HG02798 (cell line): ENCODE data around the gene TBCD.
"Not testable (repeated sequence)": the region's sequence is repeated elsewhere in the genome, so short reads cannot be mapped to it uniquely, and the experiment has no call there.

Experiments used
- ATAC-seq: cut with Tn5 transposase; IDR thresholded peaks from one replicate; pipeline ENCODE4 v1.9.1; 2021; ENCODE audit warnings: mild to moderate bottlenecking; ENCODE audit not compliant: unreplicated experiment, poor library complexity

TBCD gene

GRCh38 chr17:82959990-82960418, 208.1 kb downstream of the TBCD start:
- ATAC-seq: no peak

GRCh38 chr17:82960419-82961271, 208.8 kb downstream of the TBCD start:
- ATAC-seq: no peak

GRCh38 chr17:82961366-82962162, 209.7 kb downstream of the TBCD start:
- no peak for ATAC-seq

DNA sequence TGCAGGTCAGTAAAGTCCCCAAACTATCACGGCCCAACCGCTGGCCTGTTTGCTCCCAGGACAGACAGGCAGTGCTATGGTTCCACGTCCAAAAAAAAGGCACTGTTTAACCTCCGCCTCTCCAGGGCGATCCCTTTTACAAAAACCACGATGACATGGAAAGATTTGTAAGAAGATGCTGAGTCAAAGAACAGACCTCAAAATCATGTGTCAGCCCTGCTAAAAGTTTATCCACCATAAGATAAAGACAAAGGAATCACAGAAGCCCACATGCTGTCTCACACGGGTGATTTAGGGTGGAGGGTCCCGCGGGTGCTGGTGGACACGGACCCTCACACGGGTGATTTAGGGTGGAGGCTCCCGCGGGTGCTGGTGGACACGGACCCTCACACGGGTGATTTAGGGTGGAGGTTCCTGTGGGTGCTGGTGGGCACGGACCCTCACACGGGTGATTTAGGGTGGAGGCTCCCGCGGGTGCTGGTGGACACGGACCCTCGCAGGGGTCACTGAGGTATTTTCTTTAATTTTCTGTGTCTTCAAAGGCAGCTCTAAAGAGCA, 210.4 kb downstream of the TBCD start:
- ATAC-seq: no peak

DNA sequence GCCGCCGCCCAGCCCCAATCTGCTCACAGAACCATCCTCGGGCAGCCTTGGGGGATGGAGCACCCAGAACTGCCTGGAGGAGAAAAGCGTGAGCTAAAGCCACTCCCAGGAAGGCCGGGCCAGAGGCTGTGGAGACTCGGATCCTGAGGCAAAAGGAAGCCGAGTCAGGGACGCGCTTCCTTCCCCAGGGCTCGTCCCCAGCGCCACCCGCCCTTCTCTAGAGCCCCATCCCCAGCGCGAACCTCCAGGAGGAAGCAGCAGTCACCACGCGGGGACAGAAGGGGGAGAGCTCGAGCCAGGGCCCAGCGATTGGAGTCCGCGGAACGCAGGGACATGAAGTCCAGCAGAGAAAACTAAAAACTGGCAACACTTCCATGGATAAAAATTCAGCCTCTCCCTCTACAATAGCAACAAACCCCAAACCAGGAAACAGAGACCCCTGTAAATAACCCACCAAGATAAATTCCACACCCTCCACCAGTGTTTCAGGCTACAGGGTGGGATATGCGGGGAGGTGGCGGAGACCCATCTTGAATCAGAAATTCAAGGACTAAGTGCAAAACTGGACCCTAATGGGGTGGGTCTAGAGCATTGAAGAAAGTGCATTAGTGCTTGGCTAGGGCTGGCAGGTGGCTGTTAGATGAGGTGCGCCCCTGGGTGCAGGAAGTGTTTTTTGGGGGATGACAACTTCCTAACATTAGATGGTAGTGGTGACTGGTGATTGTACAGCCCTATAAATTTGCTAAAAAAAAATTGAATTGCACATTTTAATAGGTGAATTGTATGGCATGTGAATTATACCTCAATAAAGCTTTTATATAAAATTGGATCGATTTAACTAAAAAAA, 211.5 kb downstream of the TBCD start:
- ATAC-seq: no peak

DNA sequence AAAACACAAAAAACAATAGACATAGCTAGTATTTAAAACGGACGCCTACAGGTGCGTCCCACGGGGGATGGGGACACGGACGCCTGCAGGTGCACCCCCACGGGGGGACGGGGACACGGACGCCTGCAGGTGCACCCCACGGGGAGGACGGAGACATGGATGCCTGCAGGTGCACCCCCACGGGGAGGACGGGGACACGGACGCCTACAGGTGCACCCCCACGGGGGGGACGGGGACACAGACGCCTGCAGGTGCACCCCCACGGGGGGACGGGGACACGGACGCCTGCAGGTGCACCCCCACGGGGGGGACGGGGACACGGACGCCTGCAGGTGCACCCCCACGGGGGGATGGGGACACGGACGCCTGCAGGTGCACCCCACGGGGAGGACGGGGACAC, 212.6 kb downstream of the TBCD start:
- ATAC-seq: not testable (repeated sequence)

DNA sequence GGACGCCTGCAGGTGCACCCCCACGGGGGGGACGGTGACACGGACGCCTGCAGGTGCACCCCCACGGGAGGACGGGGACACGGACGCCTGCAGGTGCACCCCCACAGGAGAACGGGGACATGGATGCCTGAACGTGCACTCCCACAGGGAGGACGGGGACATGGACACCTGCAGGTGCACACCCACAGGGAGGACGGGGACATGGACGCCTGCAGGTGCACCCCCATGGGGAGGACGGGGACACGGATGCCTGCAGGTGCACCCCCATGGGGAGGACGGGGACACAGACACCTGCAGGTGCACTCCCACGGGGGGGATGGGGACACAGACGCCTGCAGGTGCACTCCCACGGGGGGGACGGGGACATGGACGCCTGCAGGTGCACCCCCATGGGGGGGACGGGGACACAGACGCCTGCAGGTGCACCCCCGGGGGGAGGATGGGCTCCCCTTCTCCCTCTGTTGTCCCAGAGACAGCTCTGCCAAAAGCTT, 213.0 kb downstream of the TBCD start:
- ATAC-seq: no peak

DNA sequence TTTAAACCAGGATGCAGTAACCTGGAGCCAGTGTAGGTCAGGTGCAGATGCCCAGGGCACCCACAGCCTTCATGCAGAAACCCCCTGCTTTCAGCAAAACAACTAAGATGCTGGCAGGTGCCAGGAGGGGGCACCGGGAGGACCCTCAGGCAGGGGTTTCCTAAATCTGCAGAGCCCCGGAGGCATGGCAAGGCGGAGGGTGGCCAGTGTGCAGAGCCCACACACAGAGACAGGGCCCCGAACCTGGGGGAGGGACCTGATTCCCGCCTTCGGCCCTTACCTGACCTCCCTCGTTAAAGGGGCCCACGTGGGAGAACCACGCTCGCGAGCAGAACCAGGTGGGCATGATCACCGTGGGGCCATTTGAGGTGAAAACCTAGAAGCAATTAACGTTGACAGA, 213.5 kb downstream of the TBCD start:
- ATAC-seq: no peak

GRCh38 chr17:82966415-82966814, 214.6 kb downstream of the TBCD start:
- no peak for ATAC-seq

DNA sequence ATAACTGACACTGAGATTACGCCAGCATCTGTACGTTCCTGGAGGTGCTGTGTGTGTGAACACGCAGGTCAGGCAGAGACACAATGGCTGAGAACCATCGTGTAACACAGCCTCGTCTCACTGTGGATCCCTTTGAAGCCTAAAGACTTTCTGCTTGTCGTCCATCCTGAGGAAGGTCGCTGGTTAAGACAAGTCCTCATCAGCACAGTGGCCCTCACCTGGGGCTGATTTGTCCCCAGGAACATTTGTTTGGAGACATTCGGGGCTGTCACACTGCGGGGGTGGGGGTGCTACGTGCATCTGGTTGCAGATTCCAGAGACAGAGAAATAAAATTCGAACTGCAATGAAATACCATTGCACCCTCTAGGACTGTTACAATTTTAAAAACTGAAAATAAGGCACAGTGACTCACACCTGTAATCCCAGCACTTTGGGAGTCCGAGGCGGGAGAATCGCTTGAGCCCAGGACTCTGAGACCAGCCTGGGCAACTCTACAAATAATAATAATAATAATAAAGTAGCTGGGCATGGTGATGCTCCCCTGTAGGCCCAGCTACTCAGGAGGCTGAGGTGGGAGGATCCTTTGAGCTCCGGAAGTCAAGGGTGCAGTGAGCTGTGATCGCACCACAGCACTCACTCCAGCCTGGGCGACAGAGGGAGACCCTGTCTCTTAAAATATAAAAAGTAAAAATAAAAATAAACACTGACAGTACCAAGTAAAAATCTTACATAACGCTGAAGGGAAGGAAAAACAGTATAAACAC, 215.6 kb downstream of the TBCD start:
- ATAC-seq: no peak

DNA sequence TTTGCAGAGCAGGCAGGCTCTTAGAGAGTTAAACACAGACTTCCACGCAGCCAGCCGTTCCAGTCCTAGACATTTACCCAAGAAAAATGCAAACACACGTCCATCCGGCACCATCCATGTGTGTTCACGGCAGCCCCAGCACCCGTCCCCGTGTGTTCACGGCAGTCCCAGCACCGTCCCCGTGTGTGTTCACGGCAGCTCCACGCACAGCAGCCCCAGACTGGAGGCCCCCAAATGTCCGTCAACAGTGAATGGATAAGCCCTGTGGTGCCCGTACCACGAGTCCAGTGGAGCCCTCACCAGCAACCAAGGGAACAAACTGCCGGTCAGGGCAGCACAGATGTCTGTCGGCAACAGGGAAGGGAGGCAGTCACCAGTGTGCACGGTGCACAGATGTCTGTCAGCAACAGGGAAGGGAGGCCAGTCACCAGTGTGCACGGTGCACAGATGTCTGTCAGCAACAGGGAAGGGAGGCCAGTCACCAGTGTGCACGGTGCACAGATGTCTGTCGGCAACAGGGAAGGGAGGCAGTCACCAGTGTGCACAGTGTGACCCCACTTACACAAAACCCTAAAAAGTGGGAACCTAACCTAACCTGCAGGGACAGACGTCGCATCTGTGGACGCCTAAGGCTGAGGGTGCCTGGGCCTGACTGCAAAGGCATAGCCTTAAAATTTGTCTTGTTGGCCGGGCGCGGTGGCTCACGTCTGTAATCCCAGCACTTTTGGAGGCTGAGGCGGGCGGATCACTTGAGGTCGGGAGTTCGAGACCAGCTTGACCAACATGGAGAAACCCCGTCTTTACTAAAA, 216.4 kb downstream of the TBCD start:
- ATAC-seq: not testable (repeated sequence)

GRCh38 chr17:82970067-82970466, 218.2 kb downstream of the TBCD start:
- no peak for ATAC-seq

DNA sequence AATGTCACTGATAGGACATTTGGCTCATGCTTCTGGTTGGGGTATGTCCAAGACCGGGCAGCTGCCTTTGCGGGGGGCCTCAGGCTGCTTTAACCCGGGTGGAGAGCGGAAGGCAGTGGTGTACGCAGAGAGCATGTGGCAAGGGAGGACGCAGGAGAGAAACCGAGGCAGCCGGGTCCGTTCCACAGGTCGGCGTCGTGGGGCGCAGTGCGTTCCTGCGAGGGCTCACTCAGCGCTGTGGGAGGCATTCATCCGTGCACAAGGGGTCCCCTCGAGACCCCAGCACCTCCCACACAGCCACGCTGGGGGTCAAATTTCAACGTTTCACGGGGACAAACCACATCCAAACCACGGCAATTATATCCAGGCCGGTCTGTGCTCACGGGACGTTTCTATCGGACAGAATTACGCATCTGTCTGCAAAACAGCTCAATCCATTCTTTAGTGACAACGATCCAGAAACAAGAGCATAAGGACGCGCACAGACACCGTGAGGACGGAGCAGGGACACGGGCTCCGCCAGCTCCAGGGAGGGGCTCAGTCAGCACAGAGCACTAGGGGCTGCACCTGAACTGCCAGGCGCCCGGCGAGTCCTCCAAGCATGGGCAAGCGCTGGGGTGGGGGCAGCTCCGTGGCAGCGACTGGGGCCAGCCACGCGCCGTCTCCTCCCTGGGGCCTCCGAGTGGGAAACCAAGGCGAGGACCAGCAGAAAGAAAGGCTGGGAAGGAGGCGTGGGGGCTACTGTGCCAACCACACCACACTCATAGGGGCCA, 219.1 kb downstream of the TBCD start:
- ATAC-seq: no peak

DNA sequence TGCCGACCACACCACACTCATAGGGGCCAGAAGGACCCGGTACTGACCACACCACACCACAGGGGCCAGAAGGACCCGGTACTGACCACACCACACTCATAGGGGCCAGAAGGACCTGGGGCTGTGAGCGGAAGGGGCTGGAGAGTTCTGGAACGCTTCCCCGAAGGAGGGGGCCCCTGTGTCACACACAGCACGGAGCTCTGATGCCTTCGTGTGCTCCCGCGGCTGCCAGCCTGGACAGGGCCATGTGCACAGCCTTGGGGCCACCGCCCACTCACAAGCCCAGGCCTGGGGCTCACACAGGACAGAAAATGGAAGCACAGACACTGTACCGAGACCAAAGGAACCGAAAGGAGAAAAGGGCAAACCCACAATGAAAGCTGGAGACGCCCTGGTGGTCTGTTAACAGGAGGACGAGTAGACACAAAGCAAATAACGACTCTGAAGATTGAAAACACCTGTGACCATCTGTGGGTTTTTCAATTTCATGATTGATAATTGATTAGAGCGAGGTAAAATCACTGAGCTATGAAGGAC, 221.0 kb downstream of the TBCD start:
- no peak for ATAC-seq

DNA sequence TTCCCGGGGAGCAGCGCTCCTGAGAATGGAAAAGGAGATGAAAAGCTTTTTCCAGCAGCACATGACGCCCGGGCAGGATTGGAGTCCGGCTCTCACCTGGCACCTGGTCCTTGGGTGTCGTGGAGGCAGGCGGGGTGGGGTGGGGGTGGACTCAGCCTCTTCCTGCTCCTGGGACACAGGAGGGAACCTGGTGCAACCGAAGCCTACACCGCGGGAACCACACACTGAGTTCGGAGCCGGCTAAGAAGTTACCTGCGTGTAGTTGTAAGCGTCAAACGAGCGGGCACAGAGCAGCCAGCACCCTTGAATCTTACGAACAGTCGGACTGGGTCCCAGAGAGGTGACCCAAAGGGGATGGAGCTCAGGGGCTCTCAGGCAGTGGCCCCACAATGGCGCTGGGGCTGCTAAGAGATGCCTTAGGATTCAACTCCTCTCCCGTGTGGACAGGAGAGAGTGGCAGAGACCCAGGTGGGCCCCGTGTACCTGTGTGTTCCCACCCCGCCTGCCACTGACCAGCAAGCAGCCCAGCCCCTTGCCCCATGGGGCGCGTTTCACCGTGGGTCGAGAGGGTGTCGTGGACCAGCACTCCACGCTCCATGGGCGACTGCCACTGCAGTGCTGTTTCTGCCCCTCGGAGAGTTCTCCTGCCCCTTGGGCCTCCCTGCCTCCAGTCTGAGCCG, 221.7 kb downstream of the TBCD start:
- no peak for ATAC-seq

DNA sequence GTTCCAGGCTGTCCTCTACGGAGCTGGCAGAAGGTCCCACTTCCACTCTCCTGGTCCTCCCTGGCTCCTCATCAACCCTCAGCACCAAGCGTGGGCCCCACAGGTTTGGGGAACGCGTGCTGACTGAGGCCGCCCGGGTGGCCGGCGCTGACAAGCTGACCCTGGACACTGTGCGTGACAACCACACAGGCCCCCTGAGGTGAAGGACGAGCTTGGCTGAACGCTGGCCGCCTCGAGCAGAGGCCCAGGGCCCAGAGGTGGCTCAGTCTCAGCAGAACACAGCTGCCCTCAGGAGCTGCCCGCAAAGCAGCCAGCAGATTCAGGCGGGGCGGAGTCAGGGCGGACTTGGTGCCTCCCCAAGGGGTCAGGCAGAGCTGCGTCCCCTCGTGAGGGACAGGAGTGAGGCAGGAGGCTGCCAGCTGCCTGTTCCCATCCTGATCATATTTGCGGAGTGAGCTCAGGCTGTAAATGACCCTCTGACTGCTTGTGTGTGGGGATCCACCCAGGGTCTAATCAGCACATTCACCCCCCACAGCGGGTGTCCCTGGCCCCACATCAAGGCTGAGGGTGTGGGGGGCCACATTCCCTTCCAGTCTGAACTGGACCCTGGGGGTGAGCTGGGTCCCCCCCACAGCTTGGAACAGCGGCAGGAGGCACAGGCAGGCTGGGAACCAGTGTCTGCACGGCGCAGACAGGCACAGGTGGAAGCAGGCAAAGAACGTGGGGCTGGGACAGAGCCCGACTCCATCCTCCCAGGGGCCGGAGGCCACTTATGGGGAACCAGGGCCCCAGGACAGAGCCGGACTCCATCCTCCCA, 222.5 kb downstream of the TBCD start:
- no peak for ATAC-seq
